LoVo (cell line): ENCODE measurements around the gene DNM3.
"Not testable (repeated sequence)": the region's sequence is repeated elsewhere in the genome, so short reads cannot be mapped to it uniquely, and the experiment has no call there.

ENCODE experiments used
- DNase-seq: peaks from one replicate; pipeline ENCODE4 v3.0.0-alpha.2; 2016; ENCODE audit warnings: low spot score

DNM3 gene

GRCh38 chr1:172360985-172361384, 519.7 kb downstream of the DNM3 start:
- no peak for DNase-seq

DNA sequence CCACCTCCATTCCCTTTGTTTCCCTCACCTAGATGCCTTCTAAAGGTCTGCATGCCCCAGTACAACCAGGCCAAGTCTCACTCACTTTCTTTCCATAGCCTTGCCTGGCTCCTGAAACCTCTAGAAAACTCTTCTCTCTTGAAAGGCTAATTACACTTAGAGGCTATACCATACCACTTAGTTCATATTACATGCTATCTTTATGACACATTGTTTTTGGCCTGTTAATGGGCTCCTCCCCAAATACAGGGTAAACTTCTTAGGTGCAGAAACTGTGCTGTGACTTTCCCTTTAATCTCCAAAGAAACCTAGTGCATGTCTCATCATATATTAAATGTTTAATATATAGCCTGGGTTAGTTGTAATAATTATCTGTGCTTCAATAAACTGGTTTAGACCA, 522.6 kb downstream of the DNM3 start:
- no peak for DNase-seq

DNA sequence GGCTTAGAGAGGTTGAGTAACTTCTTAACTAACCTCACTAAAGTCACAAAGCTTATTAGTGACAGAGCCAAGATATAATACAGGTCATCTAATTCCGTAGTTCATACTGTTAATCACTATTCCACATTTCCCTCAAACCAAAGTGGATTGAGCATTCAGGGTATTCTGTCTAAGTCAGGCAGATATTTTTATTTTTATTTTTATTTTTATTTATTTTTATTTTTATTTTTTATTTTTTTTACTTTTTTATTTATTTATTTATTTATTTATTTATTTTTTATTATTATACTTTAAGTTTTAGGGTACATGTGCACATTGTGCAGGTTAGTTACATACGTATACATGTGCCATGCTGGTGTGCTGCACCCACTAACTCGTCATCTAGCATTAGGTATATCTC, 530.3 kb downstream of the DNM3 start:
- DNase-seq: not testable (repeated sequence)

DNA sequence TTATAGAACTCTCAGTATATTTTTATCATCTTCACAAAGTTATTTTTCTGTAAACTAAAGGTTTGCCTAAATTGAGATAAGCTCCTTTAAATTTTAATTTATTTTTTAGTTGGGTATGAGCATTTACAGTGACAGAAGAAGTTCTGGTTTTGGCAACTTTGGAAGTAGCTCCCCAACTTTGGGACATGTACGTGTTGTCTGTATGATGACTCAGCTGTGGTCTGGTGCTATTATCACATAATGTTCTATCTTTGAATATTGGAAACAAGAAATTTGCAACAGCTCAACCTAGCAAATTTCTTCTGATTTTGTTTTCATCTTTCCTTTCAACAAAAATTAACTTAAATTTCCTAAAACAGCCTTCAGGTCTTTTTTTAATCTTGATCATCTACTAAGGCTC, 532.6 kb downstream of the DNM3 start:
- no peak for DNase-seq

- DNase-seq: no peak
Observed at GRCh38 chr1:172375211-172375631, 533.9 kb downstream of the DNM3 start.

DNA sequence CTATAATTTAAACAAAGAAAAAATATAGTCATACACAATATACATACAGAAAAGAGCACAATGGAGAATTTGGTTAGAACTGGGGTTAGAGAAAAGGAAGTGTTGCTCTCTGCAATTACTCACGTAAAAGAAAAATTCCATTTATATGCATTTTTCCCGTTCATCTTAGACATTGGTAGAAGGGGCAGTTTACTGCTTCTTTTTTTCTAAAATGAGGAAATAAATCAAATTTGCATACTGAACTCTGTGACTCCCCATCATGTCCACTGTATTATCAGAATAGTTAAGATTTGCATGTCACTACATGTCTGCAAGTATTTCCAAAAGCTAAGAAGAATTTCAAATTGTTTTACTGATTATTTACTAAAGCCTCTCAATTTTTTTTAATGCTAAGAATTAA, 535.1 kb downstream of the DNM3 start:
- no peak for DNase-seq

- DNase-seq: no peak
Observed at GRCh38 chr1:172377565-172377964, 536.3 kb downstream of the DNM3 start.

- DNase-seq: no peak
Observed at GRCh38 chr1:172378109-172378760, 536.9 kb downstream of the DNM3 start.

DNA sequence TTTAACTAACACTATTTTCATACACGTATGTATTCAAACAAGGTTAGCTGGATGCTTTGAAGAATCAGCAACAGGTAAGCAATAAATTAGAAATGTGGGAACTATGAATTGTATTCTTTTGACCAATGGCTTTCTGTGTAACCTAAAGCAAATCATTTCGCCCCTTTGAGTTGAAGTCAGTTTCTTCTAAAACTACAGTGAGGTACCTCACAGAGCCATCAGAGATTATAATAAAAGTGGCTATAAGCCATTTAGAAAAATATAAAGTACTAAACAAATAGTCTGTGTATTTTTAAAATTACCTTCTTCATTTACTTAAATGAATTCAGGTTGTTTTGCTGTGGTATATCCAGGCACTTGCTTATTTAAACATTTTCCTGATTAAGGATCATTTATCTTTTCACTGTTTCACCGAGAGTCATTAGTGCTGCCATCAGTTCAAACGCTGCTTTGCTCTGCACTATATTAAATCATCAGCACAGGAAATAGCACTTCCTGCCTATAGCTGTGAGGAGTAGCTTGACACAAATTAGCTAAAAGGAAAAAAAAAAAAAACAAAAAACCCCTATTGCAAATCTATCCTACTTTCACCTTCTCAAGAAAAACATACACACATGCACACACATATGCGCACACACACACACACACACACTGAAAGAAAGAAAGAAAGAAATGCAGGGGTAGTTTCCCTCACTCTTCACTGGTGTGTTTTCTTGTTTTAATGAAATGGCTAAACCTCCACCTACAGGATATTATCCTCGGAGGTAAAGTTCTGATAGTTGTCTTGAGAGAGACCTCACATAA, 539.3 kb downstream of the DNM3 start:
- no peak for DNase-seq

DNA sequence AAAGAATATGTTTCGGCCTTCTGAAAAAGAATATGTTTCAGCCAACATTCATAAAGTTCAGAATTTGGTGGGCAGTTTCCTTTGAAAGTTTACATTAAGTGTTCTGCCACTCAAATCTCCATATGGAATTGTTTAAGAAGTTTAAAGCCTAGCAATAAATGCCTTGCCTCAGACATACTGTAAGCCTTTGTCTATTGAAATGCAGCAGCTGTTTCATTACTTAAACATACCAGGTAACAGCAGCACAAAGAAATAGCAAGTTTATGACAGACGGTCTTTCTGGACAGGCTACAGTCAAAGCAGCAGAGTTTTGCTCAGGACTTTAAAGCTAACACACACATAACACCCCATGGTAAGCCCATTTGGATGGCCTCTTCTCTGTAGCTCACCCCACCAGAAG, 540.6 kb downstream of the DNM3 start:
- DNase-seq: no peak

- DNase-seq: no peak
Observed at GRCh38 chr1:172382406-172382805, 541.1 kb downstream of the DNM3 start.

DNA sequence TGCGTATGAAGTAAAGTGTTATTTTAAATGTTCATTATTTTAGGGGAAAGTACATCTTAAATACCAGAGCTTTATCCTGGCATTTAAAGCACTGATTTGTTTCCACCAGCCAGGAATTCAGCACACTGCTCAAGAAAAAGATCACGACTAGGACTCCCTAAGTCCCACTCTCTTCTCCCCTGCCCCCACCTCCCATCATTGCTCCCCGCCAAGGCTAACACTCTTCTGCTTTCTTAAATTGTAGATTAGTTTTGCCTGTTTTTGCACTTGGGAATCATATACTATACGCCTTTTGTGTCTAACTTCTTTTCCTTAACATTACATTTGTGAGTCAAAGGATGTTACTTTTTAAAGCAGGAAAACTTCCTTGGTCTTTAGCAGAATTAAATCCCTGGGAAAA, 541.7 kb downstream of the DNM3 start:
- no peak for DNase-seq

- DNase-seq: no peak
Observed at GRCh38 chr1:172383536-172383935, 542.2 kb downstream of the DNM3 start.

DNA sequence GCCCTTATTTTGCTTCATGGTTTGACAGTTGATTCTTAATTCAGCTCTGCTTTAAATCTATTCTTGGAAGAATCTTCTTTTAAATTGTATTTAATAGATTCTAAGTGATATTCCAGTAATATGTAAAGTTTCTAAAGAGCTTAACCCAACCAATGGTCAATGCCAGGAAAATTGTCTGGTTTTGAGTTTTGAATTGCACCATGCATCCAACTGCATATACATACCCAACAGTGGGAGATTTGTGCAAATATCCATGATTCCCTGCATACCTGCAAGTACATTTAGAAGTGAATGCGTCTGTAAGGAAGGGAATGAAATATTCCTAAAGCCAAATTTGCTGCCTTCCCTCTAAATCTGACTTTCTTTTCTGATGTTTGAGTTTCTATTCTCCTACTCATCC, 543.4 kb downstream of the DNM3 start:
- no peak for DNase-seq

DNA sequence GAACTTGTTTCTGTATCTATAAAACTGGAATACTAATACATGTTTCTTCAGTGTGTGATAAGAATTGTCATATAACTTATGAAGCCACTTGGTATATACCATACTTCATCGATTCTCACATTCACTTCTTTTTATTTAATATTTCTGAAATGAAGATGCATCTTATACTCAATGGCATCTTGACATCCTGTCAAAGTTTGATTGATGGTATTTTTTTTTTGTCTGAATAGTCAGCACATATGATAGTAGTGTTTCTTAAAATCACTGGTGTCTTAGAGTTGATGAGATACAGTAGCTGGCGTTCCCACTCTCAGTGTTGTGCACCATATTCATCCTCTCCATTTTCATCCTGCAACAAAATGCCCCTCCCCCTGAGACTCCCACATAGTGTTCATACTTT, 544.7 kb downstream of the DNM3 start:
- DNase-seq: no peak

- no peak for DNase-seq
Observed at GRCh38 chr1:172388490-172388889, 547.2 kb downstream of the DNM3 start.

- no peak for DNase-seq
Observed at GRCh38 chr1:172390301-172390682, 549.0 kb downstream of the DNM3 start.

DNA sequence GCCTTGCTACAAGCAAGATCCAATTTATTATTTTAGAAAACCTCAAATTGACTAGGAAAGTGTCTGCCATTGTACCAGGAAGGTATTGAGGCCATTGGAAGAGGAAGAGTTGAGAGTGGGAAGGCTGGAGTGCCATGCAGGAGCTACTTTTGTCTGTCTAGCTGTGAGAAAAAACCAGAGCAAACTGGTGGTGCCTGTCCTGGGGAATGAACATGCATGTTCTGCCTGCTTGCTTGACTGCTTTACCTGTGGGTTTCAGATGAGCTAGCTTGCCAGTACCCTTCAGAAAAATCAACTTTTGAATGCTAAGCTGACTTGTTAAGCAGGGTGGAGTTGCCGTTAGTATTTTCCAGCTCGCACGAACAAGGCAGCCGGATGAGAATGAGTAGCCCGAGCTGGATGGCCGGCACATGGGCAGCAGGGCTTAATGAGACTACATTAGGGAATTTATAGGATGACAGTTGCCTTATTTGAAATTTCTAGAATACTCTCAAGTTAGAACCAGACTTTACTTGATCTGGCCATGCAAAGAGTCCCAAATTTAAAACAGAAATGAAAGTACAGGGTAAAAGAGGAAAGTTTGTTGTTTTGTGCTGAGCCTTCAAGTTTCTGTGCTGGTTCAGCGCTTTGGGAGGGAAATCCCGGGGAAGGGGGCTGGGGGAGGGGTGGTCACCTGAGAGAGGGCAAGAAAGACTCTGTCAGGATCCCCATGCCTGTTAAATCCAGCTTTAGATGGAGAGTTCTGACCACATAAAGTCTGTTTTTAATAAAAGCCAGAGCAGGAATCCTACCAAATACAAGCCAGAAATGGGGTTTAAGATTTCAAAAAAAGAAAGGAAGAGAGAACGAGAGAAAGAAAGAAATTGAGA, 549.6 kb downstream of the DNM3 start:
- no peak for DNase-seq

- DNase-seq: no peak
Observed at GRCh38 chr1:172391976-172392375, 550.7 kb downstream of the DNM3 start.

- no peak for DNase-seq
Observed at GRCh38 chr1:172393354-172393753, 552.1 kb downstream of the DNM3 start.

DNA sequence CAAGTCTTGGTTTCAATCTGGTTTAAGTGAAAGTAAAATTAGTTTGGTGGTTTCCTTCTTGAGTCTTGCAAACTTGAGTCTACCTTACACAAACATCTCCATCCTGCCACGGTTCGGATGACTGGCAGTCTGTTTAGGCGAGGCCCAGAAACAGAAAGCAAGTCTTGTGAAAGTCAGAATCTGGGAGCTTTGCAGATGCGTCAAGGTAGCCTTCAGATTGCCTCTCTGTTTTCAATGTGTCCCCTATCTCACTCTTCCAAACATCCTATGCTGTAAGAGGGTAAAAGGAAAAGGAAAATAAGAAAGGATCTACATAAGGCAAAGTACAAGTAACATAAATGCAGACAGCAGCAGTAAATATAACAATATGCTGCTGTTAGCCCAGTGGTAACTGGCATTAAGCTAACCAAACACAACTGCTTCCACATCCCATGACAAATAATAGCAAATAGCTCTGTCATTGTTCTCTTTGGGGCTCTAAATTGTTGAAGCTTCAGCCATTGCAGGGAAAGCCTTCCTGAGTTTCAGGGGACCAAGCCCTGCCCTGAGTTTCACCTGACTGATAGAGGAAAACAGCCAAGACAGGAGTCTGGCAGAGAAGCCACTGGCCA, 552.9 kb downstream of the DNM3 start:
- DNase-seq: no peak

- DNase-seq: no peak
Observed at GRCh38 chr1:172394811-172395210, 553.5 kb downstream of the DNM3 start.
